T-cell (primary cell): ENCODE results near the gene SLC2A14. TPM values are rescaled to one million over a fixed set of nuclear protein-coding genes. Genes with fewer than 3 reads are reported as not detected.
"Not testable (repeated sequence)": the region's sequence is repeated elsewhere in the genome, so short reads cannot be mapped to it uniquely, and the experiment has no call there.

Experiments used
- ATAC-seq, 4 experiments: fragments of 200-7000 bp in 3 of 4; fragments of 150-1000 bp in 1 of 4; cut with Tn5 transposase; replicated peaks in 1 of 4; 1 replicate in 3 of 4; 2 replicates in 1 of 4; pipeline ENCODE4 v1.10.0; 2021; ENCODE audit warnings: moderate library complexity in 3 of 4, mild to moderate bottlenecking in 2 of 4, moderate number of reproducible peaks in 1 of 4
- CTCF ChIA-PET, 2 donors: fragments of 300-600 bp; sonication (Branson Sonifier 250); formaldehyde crosslinking; loops; one replicate each; lab custom pipeline; 2022; ENCODE audit warnings: antibody characterized with exemption in 2 of 2; lab: Charles Lee
- POLR2A ChIA-PET, 2 donors: fragments of 300-600 bp; sonication (Branson Sonifier 250); formaldehyde crosslinking; loops; one replicate each; lab custom pipeline; 2022; ENCODE audit warnings: antibody characterized with exemption in 2 of 2; lab: Charles Lee
- DNase-seq, 35 experiments: peaks; one replicate each; pipeline versions ENCODE4 v3.0.0 to v3.0.0-alpha.2; 2013 to 2023
- H3K27ac ChIP-seq: one replicate; pipeline ENCODE4 v1.5.1; 2013; ENCODE audit warnings: low read length
- H3K27me3 ChIP-seq, 2 experiments: replicated peaks in 1 of 2; 1 replicate in 1 of 2; 2 replicates in 1 of 2; pipeline versions ENCODE4 v1.6.1 to v1.7.0; 2013; ENCODE audit warnings: low read length in 1 of 2, mixed read lengths in 1 of 2; ENCODE audit not compliant: control insufficient read depth in 2 of 2, insufficient read depth in 2 of 2; ENCODE audit errors: extremely low read depth in 1 of 2
- H3K36me3 ChIP-seq, 2 donors: 1 replicate in 1 of 2; 2 replicates in 1 of 2; pipeline versions ENCODE4 v1.6.1 to v1.7.0; 2013; ENCODE audit warnings: low read length in 1 of 2; ENCODE audit not compliant: control insufficient read depth in 2 of 2, insufficient read depth in 1 of 2; ENCODE audit errors: extremely low read depth in 1 of 2
- H3K4me1 ChIP-seq, 2 experiments: 1 replicate in 1 of 2; 2 replicates in 1 of 2; pipeline versions ENCODE4 v1.6.1 to v1.7.0; 2013; ENCODE audit warnings: low read length in 2 of 2, mixed read lengths in 1 of 2; ENCODE audit not compliant: insufficient read depth in 2 of 2, control insufficient read depth in 1 of 2; ENCODE audit errors: extremely low read depth in 1 of 2
- H3K4me3 ChIP-seq, 2 donors: 1 replicate in 1 of 2; 2 replicates in 1 of 2; pipeline versions ENCODE4 v1.5.1 to v1.7.0; 2013; ENCODE audit warnings: mild to moderate bottlenecking in 2 of 2, low read length in 1 of 2, moderate library complexity in 1 of 2; ENCODE audit not compliant: control insufficient read depth in 1 of 2; ENCODE audit errors: extremely low read depth in 1 of 2
- H3K9me3 ChIP-seq: 2 replicates; pipeline ENCODE4 v1.7.0; 2013
- H3K27ac Mint-ChIP-seq, 2 donors: one replicate each; pipeline ENCODE4 v1.8.0; 2020 to 2021; ENCODE audit warnings: mild to moderate bottlenecking in 2 of 2, mixed read lengths in 2 of 2
- H3K27me3 Mint-ChIP-seq, 2 donors: one replicate each; pipeline ENCODE4 v1.8.0; 2021 to 2022; ENCODE audit warnings: mixed read lengths in 2 of 2
- H3K36me3 Mint-ChIP-seq: one replicate; pipeline ENCODE4 v1.8.0; 2021; ENCODE audit warnings: mixed read lengths
- H3K4me1 Mint-ChIP-seq, 3 donors: one replicate each; pipeline ENCODE4 v1.8.0; 2020 to 2022; ENCODE audit warnings: mixed read lengths in 3 of 3, mild to moderate bottlenecking in 1 of 3
- H3K4me3 Mint-ChIP-seq, 3 donors: one replicate each; pipeline ENCODE4 v1.8.0; 2020 to 2022; ENCODE audit warnings: mild to moderate bottlenecking in 3 of 3, mixed read lengths in 3 of 3, moderate library complexity in 3 of 3
- H3K9me3 Mint-ChIP-seq, 3 donors: one replicate each; pipeline ENCODE4 v1.8.0; 2020 to 2022; ENCODE audit warnings: mixed read lengths in 3 of 3
- WGBS: methylation state at CpG from one replicate; pipeline ENCODE4 v1.1.5; 2013; ENCODE audit warnings: missing lambda C conversion rate; ENCODE audit not compliant: insufficient coverage; 5-methylcytosine and 5-hydroxymethylcytosine counted together
- total RNA-seq, 35 experiments: library from RNA in 6 of 35; stranded (reverse) in 6 of 35; fragments of 120-200 nt in 1 of 35; gene quantifications; one replicate each; pipeline versions ENCODE4 v1.2.1 to v1.2.4 and lab custom pipeline; 2013 to 2026

SLC2A14 gene
- total RNA-seq, 5 donors from 2014 or later (not counting 1 experiment from before 2014, with no cell fraction given): 0.10 to 2.5 (median 0.21) TPM

DNA sequence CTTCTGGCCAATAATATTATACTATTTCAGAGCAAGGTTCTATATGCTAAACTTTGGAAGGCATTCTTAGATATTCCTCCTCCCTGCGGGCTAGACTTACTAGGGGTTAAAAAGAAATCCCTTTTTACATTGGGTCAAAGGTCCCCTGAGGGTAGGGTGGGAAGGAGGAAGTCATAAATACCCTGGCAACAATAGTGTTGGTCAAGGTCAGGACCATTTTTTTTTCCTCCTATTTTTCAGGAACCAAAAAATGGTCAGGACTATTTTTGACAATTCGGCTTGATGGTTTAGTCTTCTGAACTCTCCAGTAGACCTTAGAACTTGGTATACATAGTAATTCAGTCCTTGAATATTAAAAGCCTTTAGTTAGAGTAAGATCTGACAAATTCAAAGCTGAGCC is 88.0 kb downstream of the SLC2A14 start:
- peaks cover 0 to 9% of the 10 kb centered on the region in 2 experiments for H3K27me3 ChIP-seq
- POLR2A ChIA-PET: no interaction called here
- H3K27me3 Mint-ChIP-seq: peaks cover 12 to 13% of the 10 kb centered on the region in 2 donors
- no peak overlapping the region for H3K4me3 Mint-ChIP-seq
- ATAC-seq: no peak
- no peaks in the 10 kb centered on the region for H3K36me3 Mint-ChIP-seq
- DNase-seq: no peak
- H3K36me3 ChIP-seq: no peaks in the 10 kb centered on the region
- no peaks in the 10 kb centered on the region for H3K9me3 Mint-ChIP-seq
- no peak overlapping the region for H3K27ac Mint-ChIP-seq
- no CpG with 5 or more reads among the region's 2 CpGs for WGBS
- H3K4me1 Mint-ChIP-seq: no peaks in the 10 kb centered on the region
- no peaks in the 10 kb centered on the region for H3K9me3 ChIP-seq
- H3K4me1 ChIP-seq: no peaks in the 10 kb centered on the region
- CTCF ChIA-PET: no interaction called here
- no peak overlapping the region for H3K27ac ChIP-seq
- no peak overlapping the region for H3K4me3 ChIP-seq

GRCh38 chr12:7783433-7783832 is 89.3 kb downstream of the SLC2A14 start:
- H3K36me3 ChIP-seq, H3K36me3 Mint-ChIP-seq, H3K4me1 Mint-ChIP-seq, H3K9me3 ChIP-seq, H3K4me3 Mint-ChIP-seq, POLR2A ChIA-PET, CTCF ChIA-PET, H3K4me3 ChIP-seq, H3K9me3 Mint-ChIP-seq, ATAC-seq, DNase-seq, H3K27ac ChIP-seq, H3K27me3 ChIP-seq, H3K27ac Mint-ChIP-seq, H3K4me1 ChIP-seq: not testable (repeated sequence)
- 89% methylated on average over 3 of the region's 9 CpGs for WGBS
- H3K27me3 Mint-ChIP-seq: peaks cover 10 to 13% of the 10 kb centered on the region in 2 donors

DNA sequence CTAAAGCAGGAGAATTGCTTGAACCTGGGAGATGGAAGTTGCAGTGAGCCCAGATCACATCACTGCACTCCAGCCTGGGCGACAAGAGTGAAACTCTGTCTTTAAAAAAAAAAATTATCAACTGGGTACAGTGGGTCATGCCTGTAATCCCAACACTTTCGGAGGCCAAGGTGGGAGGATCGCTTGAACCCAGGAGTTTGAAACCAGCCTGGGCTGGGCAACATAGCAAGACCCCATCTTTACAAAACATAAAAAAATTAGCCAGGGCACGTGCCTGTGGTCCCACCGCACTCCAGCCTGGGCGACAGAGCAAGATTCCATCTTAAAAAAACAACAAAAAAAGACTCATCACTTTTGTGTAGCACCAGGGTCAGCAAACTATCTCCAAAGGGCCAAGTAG is 90.7 kb downstream of the SLC2A14 start:
- no peaks in the 10 kb centered on the region for H3K36me3 Mint-ChIP-seq
- DNase-seq (no peak), ATAC-seq (no peak)
- no peak overlapping the region for H3K27ac ChIP-seq
- H3K4me1 ChIP-seq: no peaks in the 10 kb centered on the region
- no peak overlapping the region for H3K27ac Mint-ChIP-seq
- no peaks in the 10 kb centered on the region for H3K9me3 ChIP-seq
- H3K27me3 ChIP-seq: peaks cover 0 to 7% of the 10 kb centered on the region in 2 experiments
- H3K27me3 Mint-ChIP-seq: peaks cover 4 to 5% of the 10 kb centered on the region in 2 donors
- H3K4me3 Mint-ChIP-seq: no peak overlapping the region
- 92% methylated on average over 5 of the region's 6 CpGs for WGBS
- H3K36me3 ChIP-seq: no peaks in the 10 kb centered on the region
- CTCF ChIA-PET: no interaction called here
- H3K9me3 Mint-ChIP-seq: no peaks in the 10 kb centered on the region
- POLR2A ChIA-PET: no interaction called here
- no peak overlapping the region for H3K4me3 ChIP-seq
- no peaks in the 10 kb centered on the region for H3K4me1 Mint-ChIP-seq

- no peaks in the 10 kb centered on the region for H3K36me3 Mint-ChIP-seq
Measured at GRCh38 chr12:7781274-7781673, 91.4 kb downstream of the SLC2A14 start.

DNA sequence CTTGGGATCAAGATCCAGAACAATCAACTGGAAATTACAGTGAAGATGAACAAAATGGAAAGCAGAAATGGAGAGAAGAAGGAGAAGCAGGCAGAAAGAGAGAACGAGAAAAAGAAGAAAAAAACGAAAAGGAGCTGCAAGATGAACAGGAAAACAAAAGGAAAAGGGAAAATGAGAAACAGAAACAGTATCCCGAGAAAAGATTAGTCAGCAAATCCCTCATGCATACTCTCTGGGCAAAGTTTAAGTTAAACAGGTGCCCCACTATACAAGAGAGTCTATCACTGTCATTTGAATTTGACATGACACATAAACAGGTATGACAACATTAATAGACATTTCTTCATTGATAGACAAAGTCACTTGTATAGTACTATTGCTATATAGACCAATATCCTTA is 102.7 kb downstream of the SLC2A14 start:
- ChIA-PET CTCF (interaction anchor here in 1 of 2 donors (1.0 kb wide), 1 partner anchor 16 kb away, joined by 4 read pairs; no protein-coding TSS in a partner anchor), POLR2A (no interaction called here)
- 43% methylated on average over 2 of the region's 3 CpGs for WGBS
- H3K4me1 ChIP-seq: no peaks in the 10 kb centered on the region
- no peaks in the 10 kb centered on the region for H3K9me3 Mint-ChIP-seq
- no peaks in the 10 kb centered on the region for H3K36me3 ChIP-seq
- H3K4me1 Mint-ChIP-seq: no peaks in the 10 kb centered on the region
- DNase-seq (no peak), ATAC-seq (no peak)
- no peaks in the 10 kb centered on the region for H3K9me3 ChIP-seq
- no peak overlapping the region for H3K4me3 Mint-ChIP-seq
- H3K27ac Mint-ChIP-seq: no peak overlapping the region
- H3K27ac ChIP-seq: no peak overlapping the region
- H3K27me3 ChIP-seq: no peaks in the 10 kb centered on the region
- H3K4me3 ChIP-seq: no peak overlapping the region
- peaks cover 3 to 8% of the 10 kb centered on the region in 2 donors for H3K27me3 Mint-ChIP-seq
- H3K36me3 Mint-ChIP-seq: no peaks in the 10 kb centered on the region

More at GRCh38 chr12:7781274-7781673, 91.4 kb downstream of the SLC2A14 start:
- no peak overlapping the region for H3K4me3 Mint-ChIP-seq
- 100% methylated on average over 1 of the region's 3 CpGs for WGBS
- Histone ChIP-seq H3K27ac (no peak overlapping the region), H3K4me3 (no peak overlapping the region), H3K27me3 (peaks cover 0 to 7% of the 10 kb centered on the region in 2 experiments), H3K4me1 (no peaks in the 10 kb centered on the region), H3K9me3 (no peaks in the 10 kb centered on the region), H3K36me3 (no peaks in the 10 kb centered on the region)
- H3K27me3 Mint-ChIP-seq: no peaks in the 10 kb centered on the region
- ChIA-PET CTCF (no interaction called here), POLR2A (no interaction called here)
- no peaks in the 10 kb centered on the region for H3K9me3 Mint-ChIP-seq
- no peaks in the 10 kb centered on the region for H3K4me1 Mint-ChIP-seq
- no peak for DNase-seq
- ATAC-seq: no peak
- no peak overlapping the region for H3K27ac Mint-ChIP-seq

Other genes with a start within 250 kb of the SLC2A14 start
- not detected for gene APOBEC1, start 207.0 kb downstream of the SLC2A14 start, total RNA-seq
- not detected for gene GDF3, start 177.1 kb downstream of the SLC2A14 start, total RNA-seq
- gene DPPA3, start 161.5 kb downstream of the SLC2A14 start, total RNA-seq: not detected
- not detected for gene CLEC4C, start 125.5 kb downstream of the SLC2A14 start, total RNA-seq
- not detected for gene NANOGNB, start 107.7 kb downstream of the SLC2A14 start, total RNA-seq
- under 1 TPM in 3 of 5 donors, not detected in 2; 0.54 to 0.64 (median 0.59) TPM for gene NANOG, start 83.5 kb downstream of the SLC2A14 start, total RNA-seq
- gene SLC2A3, start 63.3 kb upstream of the SLC2A14 start, total RNA-seq: 100 to 1,000 TPM; 125 to 803 (median 160) TPM
- gene FOXJ2, start 159.8 kb upstream of the SLC2A14 start, total RNA-seq: 10 to 100 TPM; 24.5 to 31.9 (median 28.2) TPM
- gene C3AR1, start 193.4 kb upstream of the SLC2A14 start, total RNA-seq: 1 to 10 TPM in 4 of 5 donors, under 1 TPM in 1; 0.68 to 5.1 (median 2.4) TPM
- 10 to 100 TPM; 43.9 to 86.6 (median 46.4) TPM for gene NECAP1, start 209.4 kb upstream of the SLC2A14 start, total RNA-seq